SIG-M5 (cell line): ENCODE results near the gene TLE6.
"Not testable (repeated sequence)": the region's sequence is repeated elsewhere in the genome, so short reads cannot be mapped to it uniquely, and the experiment has no call there.

Experiments
- DNase-seq: peaks from one replicate; lab custom pipeline; 2025; lab: John Stamatoyannopoulos, UW

TLE6 gene

GRCh38 chr19:3004522-3004921 lies 27.2 kb downstream of the TLE6 start:
- no peak for DNase-seq

GRCh38 chr19:3005345-3005744 lies 28.0 kb downstream of the TLE6 start:
- DNase-seq: no peak

GRCh38 chr19:3006075-3006767 lies 28.9 kb downstream of the TLE6 start:
- DNase-seq: no peak

- DNase-seq: no peak
Measured at GRCh38 chr19:3007975-3008374, 30.6 kb downstream of the TLE6 start.

- no peak for DNase-seq
Measured at GRCh38 chr19:3008994-3009393, 31.6 kb downstream of the TLE6 start.

GRCh38 chr19:3010871-3011270 lies 33.5 kb downstream of the TLE6 start:
- DNase-seq: no peak

GRCh38 chr19:3012059-3012458 lies 34.7 kb downstream of the TLE6 start:
- DNase-seq: not testable (repeated sequence)

GRCh38 chr19:3012621-3013262 lies 35.4 kb downstream of the TLE6 start:
- no peak for DNase-seq

GRCh38 chr19:3013263-3013725 lies 35.9 kb downstream of the TLE6 start:
- DNase-seq: no peak

- DNase-seq: no peak
Measured at GRCh38 chr19:3014135-3014534, 36.8 kb downstream of the TLE6 start.

GRCh38 chr19:3015126-3016057 lies 38.0 kb downstream of the TLE6 start:
- DNase-seq: no peak

GRCh38 chr19:3017923-3018322 lies 40.6 kb downstream of the TLE6 start:
- DNase-seq: no peak

GRCh38 chr19:3019211-3019854 lies 42.0 kb downstream of the TLE6 start:
- no peak for DNase-seq

GRCh38 chr19:3020321-3020960 lies 43.1 kb downstream of the TLE6 start:
- no peak for DNase-seq

- no peak for DNase-seq
Measured at GRCh38 chr19:3024509-3024869, 47.1 kb downstream of the TLE6 start.

GRCh38 chr19:3024870-3025548 lies 47.6 kb downstream of the TLE6 start:
- DNase-seq: no peak

GRCh38 chr19:3025549-3025886 lies 48.2 kb downstream of the TLE6 start:
- no peak for DNase-seq

GRCh38 chr19:3026768-3027167 lies 49.4 kb downstream of the TLE6 start:
- DNase-seq: no peak

- no peak for DNase-seq
Measured at GRCh38 chr19:3027292-3027691, 49.9 kb downstream of the TLE6 start.

- no peak for DNase-seq
Measured at GRCh38 chr19:3027981-3028304, 50.6 kb downstream of the TLE6 start.

- no peak for DNase-seq
Measured at GRCh38 chr19:3028305-3029064, 51.1 kb downstream of the TLE6 start.
